ENCODE measurements around the gene ASAP3. TPM values are rescaled to one million over a fixed set of nuclear protein-coding genes. Genes with fewer than 3 reads are reported as not detected.
A peak's percentile ranks its signal among the peaks of the same experiment; 100 is the strongest.

Gene ASAP3
- total RNA-seq, 1 donor from 2014 or later, result 33.5 TPM

- H3K4me3 Mint-ChIP-seq (ENCODE audit: unreplicated experiment), result no peak overlapping the region
- no peaks in the 10 kb centered on the region for H3K27me3 Mint-ChIP-seq (ENCODE audit: low read depth, unreplicated experiment)
- no peaks in the 10 kb centered on the region for H3K36me3 Mint-ChIP-seq (ENCODE audit: low read depth, unreplicated experiment)
- H3K4me1 ChIP-seq (ENCODE audit: insufficient read depth, low read length), result peaks cover 28% of the 10 kb centered on the region
- FAIRE-seq (no peak), DNase-seq (ENCODE audit: low read depth) (no peak)
- H3K27ac ChIP-seq (ENCODE audit: low read depth, low read length), result no peak overlapping the region
- no peak overlapping the region for H3K4me2 ChIP-seq (ENCODE audit: low read length)
- H3K4me1 Mint-ChIP-seq (ENCODE audit: low read depth, unreplicated experiment), result peaks cover 29% of the 10 kb centered on the region
- no peaks in the 10 kb centered on the region for H3K27me3 ChIP-seq (ENCODE audit: insufficient read depth, low read length)
- no peaks in the 10 kb centered on the region for H3K36me3 ChIP-seq (ENCODE audit: insufficient read depth, low read length)
- no peaks in the 10 kb centered on the region for H3K9me3 ChIP-seq (ENCODE audit: insufficient read depth, low read depth, low read length)
- no peak overlapping the region for H3K27ac Mint-ChIP-seq (ENCODE audit: unreplicated experiment)
- TF ChIP-seq, protein P1, sequence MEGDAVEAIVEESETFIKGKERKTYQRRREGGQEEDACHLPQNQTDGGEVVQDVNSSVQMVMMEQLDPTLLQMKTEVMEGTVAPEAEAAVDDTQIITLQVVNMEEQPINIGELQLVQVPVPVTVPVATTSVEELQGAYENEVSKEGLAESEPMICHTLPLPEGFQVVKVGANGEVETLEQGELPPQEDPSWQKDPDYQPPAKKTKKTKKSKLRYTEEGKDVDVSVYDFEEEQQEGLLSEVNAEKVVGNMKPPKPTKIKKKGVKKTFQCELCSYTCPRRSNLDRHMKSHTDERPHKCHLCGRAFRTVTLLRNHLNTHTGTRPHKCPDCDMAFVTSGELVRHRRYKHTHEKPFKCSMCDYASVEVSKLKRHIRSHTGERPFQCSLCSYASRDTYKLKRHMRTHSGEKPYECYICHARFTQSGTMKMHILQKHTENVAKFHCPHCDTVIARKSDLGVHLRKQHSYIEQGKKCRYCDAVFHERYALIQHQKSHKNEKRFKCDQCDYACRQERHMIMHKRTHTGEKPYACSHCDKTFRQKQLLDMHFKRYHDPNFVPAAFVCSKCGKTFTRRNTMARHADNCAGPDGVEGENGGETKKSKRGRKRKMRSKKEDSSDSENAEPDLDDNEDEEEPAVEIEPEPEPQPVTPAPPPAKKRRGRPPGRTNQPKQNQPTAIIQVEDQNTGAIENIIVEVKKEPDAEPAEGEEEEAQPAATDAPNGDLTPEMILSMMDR (IDR thresholded peaks at IDR 0.05; ENCODE audit: insufficient read depth, low read depth, low read length), result no peak
- TF ChIP-seq EZH2 (IDR thresholded peaks at IDR 0.05; ENCODE audit: insufficient read depth, low read length), result no peak
- no peaks in the 10 kb centered on the region for H3K9me3 Mint-ChIP-seq (ENCODE audit: unreplicated experiment)
- H3K79me2 ChIP-seq (ENCODE audit: insufficient read depth, low read length), result no peaks in the 10 kb centered on the region
- no peak overlapping the region for H3K9ac ChIP-seq (ENCODE audit: low read length)
- no peak overlapping the region for H2AFZ ChIP-seq (ENCODE audit: low read depth, low read length)
- no peak overlapping the region for H3K4me3 ChIP-seq (ENCODE audit: insufficient read depth, low read depth, low read length)
- no peaks in the 10 kb centered on the region for H4K20me1 ChIP-seq (ENCODE audit: insufficient read depth, low read length)
Observed at GRCh38 chr1:23407016-23407630, 76.9 kb downstream of the ASAP3 start.

DNA sequence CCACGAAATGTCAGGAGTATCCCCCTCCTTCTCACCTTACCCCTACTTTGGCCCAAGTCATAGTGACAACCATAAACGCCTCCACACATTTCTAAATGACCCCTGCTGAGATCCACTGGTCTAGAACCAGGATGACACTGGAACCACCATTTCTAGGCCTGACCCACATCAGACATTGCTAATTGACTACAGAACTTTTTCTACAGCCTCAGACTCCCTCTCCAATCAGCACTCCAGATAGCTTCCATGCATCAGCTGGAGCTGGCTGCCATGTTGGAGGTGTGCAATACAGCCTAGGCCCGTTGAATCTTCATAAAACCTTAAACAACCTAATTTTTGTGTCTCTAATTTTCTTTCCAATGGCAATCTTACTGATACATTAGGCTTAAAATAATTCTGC lies 78.0 kb downstream of the ASAP3 start:
- Histone ChIP-seq H3K4me3 (ENCODE audit: insufficient read depth, low read depth, low read length) (no peak overlapping the region), H3K9me3 (ENCODE audit: insufficient read depth, low read depth, low read length) (no peaks in the 10 kb centered on the region), H3K27me3 (ENCODE audit: insufficient read depth, low read length) (no peaks in the 10 kb centered on the region), H2AFZ (ENCODE audit: low read depth, low read length) (no peak overlapping the region), H3K79me2 (ENCODE audit: insufficient read depth, low read length) (no peaks in the 10 kb centered on the region), H3K36me3 (ENCODE audit: insufficient read depth, low read length) (no peaks in the 10 kb centered on the region), H4K20me1 (ENCODE audit: insufficient read depth, low read length) (no peaks in the 10 kb centered on the region), H3K9ac (ENCODE audit: low read length) (no peak overlapping the region), H3K4me1 (ENCODE audit: insufficient read depth, low read length) (peaks cover 25% of the 10 kb centered on the region), H3K4me2 (ENCODE audit: low read length) (no peak overlapping the region), H3K27ac (ENCODE audit: low read depth, low read length) (no peak overlapping the region)
- TF ChIP-seq, protein P1 (IDR thresholded peaks at IDR 0.05; ENCODE audit: insufficient read depth, low read depth, low read length), result no peak
- TF ChIP-seq EZH2 (IDR thresholded peaks at IDR 0.05; ENCODE audit: insufficient read depth, low read length), result no peak
- H3K9me3 Mint-ChIP-seq (ENCODE audit: unreplicated experiment), result no peaks in the 10 kb centered on the region
- FAIRE-seq (no peak), DNase-seq (ENCODE audit: low read depth) (no peak)
- H3K4me3 Mint-ChIP-seq (ENCODE audit: unreplicated experiment), result no peak overlapping the region
- no peaks in the 10 kb centered on the region for H3K36me3 Mint-ChIP-seq (ENCODE audit: low read depth, unreplicated experiment)
- no peaks in the 10 kb centered on the region for H3K27me3 Mint-ChIP-seq (ENCODE audit: low read depth, unreplicated experiment)
- no peak overlapping the region for H3K27ac Mint-ChIP-seq (ENCODE audit: unreplicated experiment)
- H3K4me1 Mint-ChIP-seq (ENCODE audit: low read depth, unreplicated experiment), result peaks cover 22% of the 10 kb centered on the region

DNA sequence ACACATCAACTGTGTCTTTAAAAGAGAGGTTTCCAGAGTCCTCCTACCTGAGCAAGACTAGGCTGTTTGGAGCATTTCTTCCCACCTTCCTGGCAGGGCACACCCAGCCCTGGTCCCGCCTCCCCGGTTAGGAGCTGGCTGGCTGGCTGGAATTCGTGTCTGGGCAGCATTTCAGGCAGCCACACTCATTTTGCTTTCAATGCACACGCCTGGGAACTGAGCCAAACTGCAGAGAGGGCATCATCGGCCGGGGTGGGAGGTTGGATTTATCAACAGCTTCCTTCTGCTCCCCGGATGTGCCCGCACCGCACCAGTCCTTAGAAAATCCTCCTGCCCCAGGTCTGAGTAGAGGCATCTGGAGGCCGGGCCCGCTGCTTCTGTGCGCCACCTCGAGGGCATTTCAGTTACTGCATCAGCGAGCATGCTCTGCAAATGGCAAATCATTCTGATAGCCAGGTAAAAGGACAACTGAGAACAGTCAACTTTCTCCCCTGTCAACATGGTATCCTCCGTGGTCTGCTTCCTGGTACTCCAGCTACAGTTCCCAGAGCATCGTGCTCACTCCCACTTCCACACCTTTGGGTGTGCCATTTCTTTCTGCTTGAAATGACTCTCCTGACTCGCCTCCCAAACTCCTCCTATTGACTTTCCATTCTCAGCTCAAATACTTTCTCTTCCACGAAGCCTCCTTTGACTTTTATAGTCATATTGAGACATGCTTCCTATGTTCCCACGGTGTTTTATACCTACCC lies 80.1 kb downstream of the ASAP3 start:
- H3K9me3 ChIP-seq (ENCODE audit: insufficient read depth, low read depth, low read length), result no peaks in the 10 kb centered on the region
- peak overlapping the region; percentile 24 for H3K4me3 ChIP-seq (ENCODE audit: insufficient read depth, low read depth, low read length)
- DNase-seq (ENCODE audit: low read depth) (peak; percentile 91), FAIRE-seq (peak; percentile 52)
- Mint-ChIP-seq H3K4me1 (ENCODE audit: low read depth, unreplicated experiment) (peaks cover 20% of the 10 kb centered on the region), H3K4me3 (ENCODE audit: unreplicated experiment) (peak overlapping the region; percentile 36), H3K36me3 (ENCODE audit: low read depth, unreplicated experiment) (no peaks in the 10 kb centered on the region), H3K27me3 (ENCODE audit: low read depth, unreplicated experiment) (peaks cover 4% of the 10 kb centered on the region), H3K9me3 (ENCODE audit: unreplicated experiment) (no peaks in the 10 kb centered on the region), H3K27ac (ENCODE audit: unreplicated experiment) (peak overlapping the region; percentile 23)
- peak overlapping the region; percentile 66 for H3K4me2 ChIP-seq (ENCODE audit: low read length)
- H4K20me1 ChIP-seq (ENCODE audit: insufficient read depth, low read length), result no peaks in the 10 kb centered on the region
- H3K4me1 ChIP-seq (ENCODE audit: insufficient read depth, low read length), result peaks cover 25% of the 10 kb centered on the region
- no peaks in the 10 kb centered on the region for H3K79me2 ChIP-seq (ENCODE audit: insufficient read depth, low read length)
- peak overlapping the region; percentile 21 for H2AFZ ChIP-seq (ENCODE audit: low read depth, low read length)
- TF ChIP-seq EZH2 (IDR thresholded peaks at IDR 0.05; ENCODE audit: insufficient read depth, low read length), result no peak
- TF ChIP-seq, protein P1 (IDR thresholded peaks at IDR 0.05; ENCODE audit: insufficient read depth, low read depth, low read length), result peak; percentile 96
- no peaks in the 10 kb centered on the region for H3K36me3 ChIP-seq (ENCODE audit: insufficient read depth, low read length)
- no peaks in the 10 kb centered on the region for H3K27me3 ChIP-seq (ENCODE audit: insufficient read depth, low read length)
- peak overlapping the region; percentile 66 for H3K27ac ChIP-seq (ENCODE audit: low read depth, low read length)
- H3K9ac ChIP-seq (ENCODE audit: low read length), result peak overlapping the region; percentile 26
